ENCODE results near the gene KDM3A. TPM values are rescaled to one million over a fixed set of nuclear protein-coding genes. Genes with fewer than 3 reads are reported as not detected.

Gene KDM3A
- total RNA-seq, 1 donor from 2014 or later: 55.8 TPM

DNA sequence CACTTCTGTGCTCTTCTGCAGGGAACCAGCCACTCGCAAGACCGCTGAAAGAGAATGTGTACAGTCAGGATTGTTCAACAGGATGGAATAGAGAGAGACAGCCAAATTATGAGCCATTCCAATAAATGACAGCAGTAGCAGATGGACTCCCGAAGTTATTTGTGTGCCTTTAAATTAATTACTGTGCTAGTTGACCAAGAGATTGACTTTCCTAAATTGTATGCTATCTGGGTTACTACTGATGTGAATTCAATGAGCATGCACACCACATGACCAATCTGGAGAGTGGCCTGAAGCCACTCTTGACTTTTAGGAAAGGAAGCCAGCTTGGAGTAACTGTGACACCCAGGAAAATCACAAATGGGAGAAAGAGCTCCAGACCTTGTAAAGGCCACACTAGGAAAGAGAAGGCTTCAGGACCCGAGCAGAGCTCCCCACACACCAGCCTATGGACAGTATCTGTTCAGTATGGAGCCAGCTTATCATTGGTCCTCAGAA, 69.3 kb downstream of the KDM3A start:
- peak overlapping the region; percentile 10 for H3K27ac ChIP-seq
- TF ChIP-seq, protein P1, sequence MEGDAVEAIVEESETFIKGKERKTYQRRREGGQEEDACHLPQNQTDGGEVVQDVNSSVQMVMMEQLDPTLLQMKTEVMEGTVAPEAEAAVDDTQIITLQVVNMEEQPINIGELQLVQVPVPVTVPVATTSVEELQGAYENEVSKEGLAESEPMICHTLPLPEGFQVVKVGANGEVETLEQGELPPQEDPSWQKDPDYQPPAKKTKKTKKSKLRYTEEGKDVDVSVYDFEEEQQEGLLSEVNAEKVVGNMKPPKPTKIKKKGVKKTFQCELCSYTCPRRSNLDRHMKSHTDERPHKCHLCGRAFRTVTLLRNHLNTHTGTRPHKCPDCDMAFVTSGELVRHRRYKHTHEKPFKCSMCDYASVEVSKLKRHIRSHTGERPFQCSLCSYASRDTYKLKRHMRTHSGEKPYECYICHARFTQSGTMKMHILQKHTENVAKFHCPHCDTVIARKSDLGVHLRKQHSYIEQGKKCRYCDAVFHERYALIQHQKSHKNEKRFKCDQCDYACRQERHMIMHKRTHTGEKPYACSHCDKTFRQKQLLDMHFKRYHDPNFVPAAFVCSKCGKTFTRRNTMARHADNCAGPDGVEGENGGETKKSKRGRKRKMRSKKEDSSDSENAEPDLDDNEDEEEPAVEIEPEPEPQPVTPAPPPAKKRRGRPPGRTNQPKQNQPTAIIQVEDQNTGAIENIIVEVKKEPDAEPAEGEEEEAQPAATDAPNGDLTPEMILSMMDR (IDR thresholded peaks at IDR 0.05): no peak

DNA sequence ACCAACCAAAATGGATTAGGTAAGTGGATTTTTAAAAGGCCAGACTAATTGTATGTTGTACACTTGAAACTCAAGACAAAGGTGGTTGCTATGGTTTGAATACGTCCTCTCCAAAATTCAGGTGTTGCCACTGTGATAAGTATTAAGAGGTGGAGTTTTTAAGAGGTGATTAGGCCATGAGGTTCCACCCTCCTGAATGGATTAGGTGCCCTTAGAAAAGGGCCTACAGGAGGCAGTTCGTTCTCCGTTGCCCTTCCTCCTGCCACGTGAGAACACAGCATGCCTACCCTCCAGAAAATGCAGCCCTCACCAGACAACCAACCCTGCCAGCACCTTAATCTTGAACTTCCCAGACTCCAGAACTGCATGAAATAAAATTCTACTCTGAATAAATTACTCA, 70.9 kb downstream of the KDM3A start:
- TF ChIP-seq, protein P1 (IDR thresholded peaks at IDR 0.05): no peak
- ATAC-seq: peak; percentile 85 to 94
- DNase-seq: no peak
- H3K36me3 ChIP-seq: peaks cover 33% of the 10 kb centered on the region
- H3K27ac ChIP-seq: no peak overlapping the region
- no peaks in the 10 kb centered on the region for H3K27me3 ChIP-seq (ENCODE audit: low read depth)
- H3K4me1 ChIP-seq: peaks cover 10% of the 10 kb centered on the region
- no peaks in the 10 kb centered on the region for H3K9me3 ChIP-seq
- intact Hi-C loops (cut with DNase I): no loop called here
- H3K4me3 ChIP-seq: no peak overlapping the region

More for the DNA sequence above, 69.3 kb downstream of the KDM3A start:
- Histone ChIP-seq H3K4me1 (peaks cover 10% of the 10 kb centered on the region), H3K27me3 (ENCODE audit: low read depth) (no peaks in the 10 kb centered on the region), H3K9me3 (no peaks in the 10 kb centered on the region), H3K36me3 (peaks cover 47% of the 10 kb centered on the region), H3K4me3 (no peak overlapping the region)
- ATAC-seq (no peak), DNase-seq (no peak)
- intact Hi-C loops (cut with DNase I): no loop called here

DNA sequence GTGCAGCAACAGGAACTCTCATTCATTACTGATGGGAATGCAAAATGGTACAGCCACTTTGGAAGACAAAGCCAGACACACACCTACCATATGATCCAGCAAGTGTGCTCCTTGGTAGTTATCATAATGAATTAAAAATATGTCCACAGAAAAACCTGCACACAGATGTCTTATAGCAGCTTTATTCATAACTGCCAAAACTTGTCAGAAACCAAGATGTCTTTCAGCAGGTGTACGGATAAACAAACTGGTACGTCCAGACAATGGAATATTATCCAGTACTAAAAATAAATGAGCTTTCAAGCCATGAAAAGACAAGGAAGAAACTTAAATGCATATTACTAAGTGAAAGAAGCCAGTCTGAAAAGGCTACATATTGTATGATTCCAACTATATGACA, 71.7 kb downstream of the KDM3A start:
- no peaks in the 10 kb centered on the region for H3K9me3 ChIP-seq
- TF ChIP-seq, protein P1 (IDR thresholded peaks at IDR 0.05): no peak
- intact Hi-C loops (cut with DNase I): no loop called here

DNA sequence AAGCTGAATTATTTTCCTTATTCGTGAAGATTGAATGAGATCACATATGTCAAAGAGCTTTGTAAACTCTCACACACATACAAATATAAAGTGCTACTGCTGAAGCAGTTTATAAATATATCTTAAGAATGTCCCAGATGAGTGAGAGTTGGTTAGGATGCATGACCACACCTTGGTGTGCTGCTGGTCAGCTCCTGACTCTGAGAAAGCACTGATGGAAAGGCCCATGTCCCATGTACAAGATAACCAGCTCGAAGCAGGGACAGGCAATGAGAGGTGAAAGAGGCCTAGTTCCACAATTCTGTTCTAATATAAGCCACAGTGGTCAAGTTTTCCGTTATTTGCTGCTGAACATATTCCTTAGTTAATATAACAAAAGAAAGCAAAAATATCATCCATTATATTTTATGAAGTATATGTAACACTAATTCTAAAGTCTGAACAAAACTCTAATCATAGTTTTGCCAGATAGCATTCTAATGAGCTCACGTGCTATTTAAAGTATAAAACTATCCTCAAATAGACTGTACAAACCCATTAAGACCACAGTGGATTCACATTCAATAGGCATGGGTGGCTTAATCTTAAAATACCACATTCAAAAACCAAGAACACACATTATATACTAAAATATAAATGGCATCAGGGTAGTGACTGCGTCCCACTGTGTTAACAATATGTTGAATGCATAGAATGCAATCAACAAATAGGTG, 72.9 kb downstream of the KDM3A start:
- H3K4me3 ChIP-seq: no peak overlapping the region
- H3K4me1 ChIP-seq: peaks cover 11% of the 10 kb centered on the region
- H3K27ac ChIP-seq: no peak overlapping the region
- no peaks in the 10 kb centered on the region for H3K9me3 ChIP-seq
- ATAC-seq (no peak), DNase-seq (no peak)
- intact Hi-C loops (cut with DNase I): no loop called here
- TF ChIP-seq, protein P1 (IDR thresholded peaks at IDR 0.05): no peak
- H3K36me3 ChIP-seq: peaks cover 12% of the 10 kb centered on the region
- H3K27me3 ChIP-seq (ENCODE audit: low read depth): no peaks in the 10 kb centered on the region

More for the DNA sequence above, 71.7 kb downstream of the KDM3A start:
- peaks cover 10% of the 10 kb centered on the region for H3K4me1 ChIP-seq
- peaks cover 24% of the 10 kb centered on the region for H3K36me3 ChIP-seq
- DNase-seq: no peak
- no peaks in the 10 kb centered on the region for H3K27me3 ChIP-seq (ENCODE audit: low read depth)
- no peak overlapping the region for H3K27ac ChIP-seq
- ATAC-seq: no peak
- no peak overlapping the region for H3K4me3 ChIP-seq

- intact Hi-C loops (cut with DNase I): no loop called here
- no peak for DNase-seq
- H3K4me1 ChIP-seq: peaks cover 3% of the 10 kb centered on the region
- no peak overlapping the region for H3K4me3 ChIP-seq
- TF ChIP-seq, protein P1 (IDR thresholded peaks at IDR 0.05): peak; percentile 36
- H3K36me3 ChIP-seq: no peaks in the 10 kb centered on the region
- H3K27ac ChIP-seq: no peak overlapping the region
- no peaks in the 10 kb centered on the region for H3K27me3 ChIP-seq (ENCODE audit: low read depth)
- peaks cover 7% of the 10 kb centered on the region for H3K9me3 ChIP-seq
- peak; percentile 43 to 64 for ATAC-seq
These were observed 77.3 kb downstream of the KDM3A start for GRCh38 chr2:86518481-86518880.
